ENCODE results near the gene MAD1L1. TPM values are rescaled to one million over a fixed set of nuclear protein-coding genes. Genes with fewer than 3 reads are reported as not detected.

MAD1L1 gene
- total and polyA plus RNA-seq, 2 of the 8 experiments (the other 6 are each of a cell fraction or from before 2014, with no cell fraction given), result 40.4 to 44.6 TPM

DNA sequence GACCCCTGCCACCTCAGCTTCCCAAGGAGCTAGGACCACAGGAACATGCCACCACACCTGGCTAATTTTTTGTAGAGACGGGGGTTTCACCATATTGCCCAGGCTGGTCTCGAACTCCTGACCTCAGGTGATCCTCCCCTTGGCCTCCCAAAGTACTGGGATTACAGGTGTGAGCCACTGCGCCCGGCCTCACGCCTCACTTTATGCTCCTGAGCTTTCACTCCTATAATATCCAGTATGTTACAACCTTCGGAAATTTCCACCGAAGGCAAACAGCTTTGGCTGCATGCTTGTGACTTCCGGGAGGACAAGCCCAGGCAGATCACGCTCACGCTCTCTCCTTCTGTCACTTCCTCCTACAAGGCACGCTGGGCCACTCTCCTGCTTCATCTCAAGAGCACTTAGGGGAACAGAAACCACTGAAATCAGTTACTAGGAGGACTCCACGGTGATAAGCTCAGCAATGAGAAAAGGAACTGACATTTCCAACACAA, 4.4 kb upstream of the MAD1L1 start:
- no peak overlapping the region; the same call in 1 of the 2 replicates for H3K18ac ChIP-seq (ENCODE audit: extremely low read depth, low read length)
- no peak overlapping the region for H2BK15ac ChIP-seq (ENCODE audit: low read length)
- ChIA-PET CTCF (ENCODE audit: partially characterized antibody) (interaction anchor here (0.7 to 0.8 kb wide), 2 partner anchors 88 to 111 kb away, joined by 4 read pairs; no protein-coding TSS in a partner anchor), POLR2A (ENCODE audit: partially characterized antibody) (interaction anchor here (1.2 to 1.8 kb wide), 3 partner anchors 13 to 117 kb away, joined by 3 to 4 read pairs (median 3); no protein-coding TSS in a partner anchor)
- H2AK5ac ChIP-seq (ENCODE audit: low read depth, low read length), result no peak overlapping the region
- H2AFZ ChIP-seq (ENCODE audit: low read length), result no peak overlapping the region
- no peak for FAIRE-seq
- H4K91ac ChIP-seq (replicated peaks; ENCODE audit: insufficient read length, low read length), result no peak overlapping the region
- 0 out of 2 replicates have a peak overlapping the region, but pooled peaks have one; percentile 78 for H2BK5ac ChIP-seq (ENCODE audit: low read depth, low read length)
- H3K9me3 ChIP-seq (ENCODE audit: insufficient read depth in 2 of 2, low read depth in 1 of 2, low read length in 1 of 2), result no peaks in the 10 kb centered on the region
- no peak overlapping the region for H4K5ac ChIP-seq (ENCODE audit: insufficient read length, low read depth, low read length)
- H3K27me3 ChIP-seq (replicated peaks in 1 of 4; ENCODE audit: control insufficient read depth in 3 of 4, extremely low read depth in 1 of 4, insufficient read depth in 3 of 4, low read length in 3 of 4), result no peaks in the 10 kb centered on the region
- H3K14ac ChIP-seq (ENCODE audit: insufficient read length), result no peak overlapping the region
- H2BK12ac ChIP-seq (ENCODE audit: low read depth, low read length), result no peak overlapping the region
- no peak overlapping the region for H3K56ac ChIP-seq (replicated peaks; ENCODE audit: insufficient read length, low read depth, low read length)
- H4K8ac ChIP-seq (ENCODE audit: extremely low read depth, insufficient read depth, low read length), result no peak overlapping the region
- no peaks in the 10 kb centered on the region; a peak in 1 of 7 replicates for H3K4me1 ChIP-seq (replicated peaks in 1 of 4; ENCODE audit: control insufficient read depth in 3 of 4, insufficient read depth in 4 of 4, low read length in 3 of 4)
- no peak overlapping the region; the same call in 1 of the 2 replicates for H3K27ac ChIP-seq (ENCODE audit: low read depth, low read length)
- H2BK120ac ChIP-seq (replicated peaks; ENCODE audit: low read depth, low read length), result no peak overlapping the region
- H3K4ac ChIP-seq (replicated peaks; ENCODE audit: insufficient read length, low read depth, low read length), result no peak overlapping the region
- no peak overlapping the region for H3K23ac ChIP-seq (ENCODE audit: insufficient read length)
- no peak overlapping the region for H3K4me3 ChIP-seq (ENCODE audit: extremely low read depth in 1 of 4, insufficient read depth in 2 of 4, low read depth in 3 of 4, low read length in 4 of 4)
- no peak for DNase-seq (ENCODE audit: low read depth in 1 of 2, low spot score in 2 of 2)
- H3K36me3 ChIP-seq (ENCODE audit: control insufficient read depth in 2 of 4, insufficient read depth in 4 of 4, low read length in 3 of 4), result peaks cover 18 to 49% (median 39%) of the 10 kb centered on the region in 4 experiments
- H3K9ac ChIP-seq (replicated peaks in 1 of 4; ENCODE audit: extremely low read depth in 1 of 4, low read depth in 3 of 4, low read length in 3 of 4), result peak overlapping the region in 1 of 4 experiments; percentile 4; a peak in 1 of 7 replicates
- no peak overlapping the region for H2BK20ac ChIP-seq (ENCODE audit: low read length)
- peaks cover 0 to 17% of the 10 kb centered on the region in 2 experiments; a peak in 2 of 4 replicates for H3K79me2 ChIP-seq (ENCODE audit: control insufficient read depth in 1 of 2, insufficient read depth in 2 of 2, low read length in 2 of 2)
- peaks cover 0 to 8% of the 10 kb centered on the region in 2 experiments for H4K20me1 ChIP-seq (replicated peaks in 1 of 2; ENCODE audit: control insufficient read depth in 1 of 2, insufficient read depth in 2 of 2, low read length in 2 of 2)
- 92% methylated on average over 12 of the region's 12 CpGs; no CpG with 5 or more reads in 1 of the 2 experiments for WGBS, 2 experiments (ENCODE audit: extremely low coverage in 1 of 2, insufficient coverage in 1 of 2, insufficient read length in 1 of 2, insufficient replicate concordance in 2 of 2, low coverage in 1 of 2, low lambda C conversion rate in 2 of 2, missing lambda C conversion rate in 1 of 2)
- no peaks in the 10 kb centered on the region; the same call in 1 of the 2 replicates for H3K79me1 ChIP-seq (ENCODE audit: low read depth, low read length)
- H3K4me2 ChIP-seq (ENCODE audit: insufficient read depth in 1 of 2, low read depth in 2 of 2, low read length in 2 of 2), result no peak overlapping the region
- H3K23me2 ChIP-seq (ENCODE audit: low read depth, low read length), result peaks cover 9% of the 10 kb centered on the region; the same call in 1 of the 2 replicates
- TF ChIP-seq CHD1 (IDR thresholded peaks at IDR 0.05; ENCODE audit: low read depth, low read length), result no peak
- TF ChIP-seq MAFK (IDR thresholded peaks at IDR 0.05; ENCODE audit: low read depth, low read length), result no peak
- no peak for TF ChIP-seq GABPA (IDR thresholded peaks at IDR 0.05; ENCODE audit: borderline replicate concordance, insufficient read depth, low read length)
- TF ChIP-seq TCF12 (IDR thresholded peaks at IDR 0.05; ENCODE audit: low read depth, low read length), result no peak
- TF ChIP-seq SAP30 (IDR thresholded peaks at IDR 0.05; ENCODE audit: insufficient read depth, insufficient replicate concordance, low read length), result no peak
- TF ChIP-seq FOSL1 (IDR thresholded peaks at IDR 0.05; ENCODE audit: insufficient read depth, low read depth, low read length), result no peak
- TF ChIP-seq PHF8 (conservative IDR thresholded peaks at IDR 0.05; ENCODE audit: low read depth, low read length), result no peak
- TF ChIP-seq, protein P1, sequence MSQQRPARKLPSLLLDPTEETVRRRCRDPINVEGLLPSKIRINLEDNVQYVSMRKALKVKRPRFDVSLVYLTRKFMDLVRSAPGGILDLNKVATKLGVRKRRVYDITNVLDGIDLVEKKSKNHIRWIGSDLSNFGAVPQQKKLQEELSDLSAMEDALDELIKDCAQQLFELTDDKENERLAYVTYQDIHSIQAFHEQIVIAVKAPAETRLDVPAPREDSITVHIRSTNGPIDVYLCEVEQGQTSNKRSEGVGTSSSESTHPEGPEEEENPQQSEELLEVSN (IDR thresholded peaks at IDR 0.05), result no peak
- no peak for TF ChIP-seq RFX5 (IDR thresholded peaks at IDR 0.05; ENCODE audit: borderline replicate concordance, low read depth, low read length)
- no peak for TF ChIP-seq BACH1 (IDR thresholded peaks at IDR 0.05; ENCODE audit: low read length)
- TF ChIP-seq NRF1 (IDR thresholded peaks at IDR 0.05; ENCODE audit: low read depth, low read length), result no peak
- TF ChIP-seq, protein P2, sequence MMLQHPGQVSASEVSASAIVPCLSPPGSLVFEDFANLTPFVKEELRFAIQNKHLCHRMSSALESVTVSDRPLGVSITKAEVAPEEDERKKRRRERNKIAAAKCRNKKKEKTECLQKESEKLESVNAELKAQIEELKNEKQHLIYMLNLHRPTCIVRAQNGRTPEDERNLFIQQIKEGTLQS (IDR thresholded peaks at IDR 0.05; ENCODE audit: insufficient read depth, low read depth, low read length), result no peak
